MG63 (cell line): ENCODE data around the gene PAM. TPM values are rescaled to one million over a fixed set of nuclear protein-coding genes. Genes with fewer than 3 reads are reported as not detected.
"Not testable (repeated sequence)": the region's sequence is repeated elsewhere in the genome, so short reads cannot be mapped to it uniquely, and the experiment has no call there.

Experiments used
- DNase-seq: peaks from one replicate; pipeline ENCODE4 v3.0.0-alpha.2; 2020
- H3K27me3 ChIP-seq: fragments of 250-450 bp; sonication (Bioruptor Pico); 2 replicates; pipeline ENCODE4 v1.5.1; 2020; ENCODE audit warnings: mild to moderate bottlenecking, moderate library complexity
- H3K36me3 ChIP-seq: fragments of 250-450 bp; sonication (Bioruptor Pico); 2 replicates; pipeline ENCODE4 v1.5.1; 2020; ENCODE audit warnings: mild to moderate bottlenecking, moderate library complexity
- H3K4me3 ChIP-seq: fragments of 250-450 bp; sonication (Bioruptor Pico); 2 replicates; pipeline ENCODE4 v1.5.1; 2020; ENCODE audit warnings: mild to moderate bottlenecking, moderate library complexity
- H3K9me3 ChIP-seq: fragments of 250-450 bp; sonication (Bioruptor Pico); 2 replicates; pipeline ENCODE4 v1.5.1; 2020; ENCODE audit warnings: mild to moderate bottlenecking, moderate library complexity
- total RNA-seq: library from RNA; depleted of rRNA; stranded (reverse); fragments of >200 nt; shearing (Covaris generic); gene quantifications from 2 replicates; pipeline ENCODE4 v1.2.3, GENCODE V29; 2014; ENCODE audit warnings: low replicate concordance

Gene PAM
- total RNA-seq, 1 experiment from 2014 or later, result 119 TPM

- Histone ChIP-seq H3K9me3 (no peaks in the 10 kb centered on the region), H3K36me3 (no peaks in the 10 kb centered on the region)
Observed at GRCh38 chr5:102890133-102890532, 135.0 kb downstream of the PAM start.

GRCh38 chr5:102891175-102891574 is 136.1 kb downstream of the PAM start:
- H3K27me3 ChIP-seq, result no peaks in the 10 kb centered on the region
- no peak overlapping the region for H3K4me3 ChIP-seq
- no peaks in the 10 kb centered on the region for H3K36me3 ChIP-seq
- DNase-seq, result no peak
- H3K9me3 ChIP-seq, result no peaks in the 10 kb centered on the region

More at GRCh38 chr5:102890133-102890532, 135.0 kb downstream of the PAM start:
- no peak for DNase-seq
- Histone ChIP-seq H3K4me3 (no peak overlapping the region), H3K27me3 (no peaks in the 10 kb centered on the region)

- no peak for DNase-seq
- H3K27me3 ChIP-seq, result no peaks in the 10 kb centered on the region
- H3K4me3 ChIP-seq, result no peak overlapping the region
- no peaks in the 10 kb centered on the region for H3K9me3 ChIP-seq
- H3K36me3 ChIP-seq, result no peaks in the 10 kb centered on the region
Observed at GRCh38 chr5:102893942-102894341, 138.8 kb downstream of the PAM start.

GRCh38 chr5:102895234-102895633 is 140.1 kb downstream of the PAM start:
- Histone ChIP-seq H3K36me3 (no peaks in the 10 kb centered on the region), H3K9me3 (no peaks in the 10 kb centered on the region), H3K4me3 (no peak overlapping the region), H3K27me3 (no peaks in the 10 kb centered on the region)
- DNase-seq, result no peak

GRCh38 chr5:102895976-102896375 is 140.9 kb downstream of the PAM start:
- Histone ChIP-seq H3K9me3 (no peaks in the 10 kb centered on the region), H3K27me3 (no peaks in the 10 kb centered on the region), H3K36me3 (no peaks in the 10 kb centered on the region), H3K4me3 (no peak overlapping the region)
- DNase-seq, result no peak

- DNase-seq, result no peak
- Histone ChIP-seq H3K9me3 (no peaks in the 10 kb centered on the region), H3K36me3 (no peaks in the 10 kb centered on the region), H3K27me3 (no peaks in the 10 kb centered on the region), H3K4me3 (no peak overlapping the region)
Observed at GRCh38 chr5:102901424-102902134, 146.5 kb downstream of the PAM start.

- H3K36me3 ChIP-seq, result no peaks in the 10 kb centered on the region
- DNase-seq, result no peak
- no peaks in the 10 kb centered on the region for H3K27me3 ChIP-seq
- H3K9me3 ChIP-seq, result peaks cover 3% of the 10 kb centered on the region; the same call in 1 of the 2 replicates
- H3K4me3 ChIP-seq, result no peak overlapping the region
Observed at GRCh38 chr5:102902135-102902448, 147.0 kb downstream of the PAM start.

- DNase-seq, result no peak
Observed at GRCh38 chr5:102902647-102903046, 147.5 kb downstream of the PAM start.

GRCh38 chr5:102903074-102903871 is 148.2 kb downstream of the PAM start:
- no peak for DNase-seq
- no peak overlapping the region for H3K4me3 ChIP-seq
- peaks cover 3% of the 10 kb centered on the region; the same call in 1 of the 2 replicates for H3K9me3 ChIP-seq
- no peaks in the 10 kb centered on the region for H3K36me3 ChIP-seq
- H3K27me3 ChIP-seq, result no peaks in the 10 kb centered on the region

More at GRCh38 chr5:102902647-102903046, 147.5 kb downstream of the PAM start:
- no peaks in the 10 kb centered on the region for H3K27me3 ChIP-seq
- peaks cover 3% of the 10 kb centered on the region; the same call in 1 of the 2 replicates for H3K9me3 ChIP-seq
- H3K36me3 ChIP-seq, result no peaks in the 10 kb centered on the region
- H3K4me3 ChIP-seq, result no peak overlapping the region

- no peak overlapping the region for H3K4me3 ChIP-seq
- peaks cover 3% of the 10 kb centered on the region; the same call in 1 of the 2 replicates for H3K9me3 ChIP-seq
- DNase-seq, result no peak
- no peaks in the 10 kb centered on the region for H3K36me3 ChIP-seq
- H3K27me3 ChIP-seq, result no peaks in the 10 kb centered on the region
Observed at GRCh38 chr5:102905056-102905455, 150.0 kb downstream of the PAM start.

- H3K27me3 ChIP-seq, DNase-seq, H3K4me3 ChIP-seq, H3K9me3 ChIP-seq, H3K36me3 ChIP-seq: not testable (repeated sequence)
Observed at GRCh38 chr5:102907099-102907498, 152.0 kb downstream of the PAM start.

GRCh38 chr5:102910240-102911226 is 155.4 kb downstream of the PAM start:
- no peaks in the 10 kb centered on the region for H3K36me3 ChIP-seq
- H3K4me3 ChIP-seq, result no peak overlapping the region
- no peak for DNase-seq
- H3K9me3 ChIP-seq, result peaks cover 3% of the 10 kb centered on the region; the same call in 1 of the 2 replicates
- H3K27me3 ChIP-seq, result no peaks in the 10 kb centered on the region

- DNase-seq, result no peak
- Histone ChIP-seq H3K27me3 (no peaks in the 10 kb centered on the region), H3K9me3 (peaks cover 2% of the 10 kb centered on the region; the same call in 1 of the 2 replicates), H3K4me3 (no peak overlapping the region), H3K36me3 (no peaks in the 10 kb centered on the region)
Observed at GRCh38 chr5:102911973-102912372, 156.9 kb downstream of the PAM start.

- Histone ChIP-seq H3K27me3 (no peaks in the 10 kb centered on the region), H3K4me3 (no peak overlapping the region), H3K36me3 (no peaks in the 10 kb centered on the region), H3K9me3 (no peaks in the 10 kb centered on the region)
- no peak for DNase-seq
Observed at GRCh38 chr5:102916109-102916508, 161.0 kb downstream of the PAM start.

- Histone ChIP-seq H3K27me3 (no peaks in the 10 kb centered on the region), H3K9me3 (no peaks in the 10 kb centered on the region)
- DNase-seq, result no peak
Observed at GRCh38 chr5:102918986-102919610, 164.0 kb downstream of the PAM start.

GRCh38 chr5:102920762-102921161 is 165.7 kb downstream of the PAM start:
- H3K36me3 ChIP-seq, result no peaks in the 10 kb centered on the region
- H3K9me3 ChIP-seq, result no peaks in the 10 kb centered on the region
- no peak overlapping the region for H3K4me3 ChIP-seq
- no peaks in the 10 kb centered on the region for H3K27me3 ChIP-seq
- DNase-seq, result no peak

More at GRCh38 chr5:102918986-102919610, 164.0 kb downstream of the PAM start:
- no peaks in the 10 kb centered on the region for H3K36me3 ChIP-seq
- H3K4me3 ChIP-seq, result no peak overlapping the region
